Measurements from ENCODE around the gene TEX29. TPM values are rescaled to one million over a fixed set of nuclear protein-coding genes. Genes with fewer than 3 reads are reported as not detected.

The TEX29 gene
- polyA plus RNA-seq, 1 donor from 2014 or later: not detected

- no peaks in the 10 kb centered on the region for H3K79me2 ChIP-seq (replicated peaks; ENCODE audit: insufficient read depth, low read length)
- no peak overlapping the region for H3K4me3 ChIP-seq (ENCODE audit: low read length)
- H4K20me1 ChIP-seq (ENCODE audit: insufficient read depth): no peaks in the 10 kb centered on the region
- TF ChIP-seq MXI1 (conservative IDR thresholded peaks at IDR 0.05; ENCODE audit: poor library complexity, severe bottlenecking): no peak
- TF ChIP-seq EP300 (conservative IDR thresholded peaks at IDR 0.05; ENCODE audit: poor library complexity, severe bottlenecking): no peak
- TF ChIP-seq POLR2AphosphoS5 (IDR thresholded peaks at IDR 0.05): no peak
- no peak for TF ChIP-seq REST (IDR thresholded peaks at IDR 0.05; ENCODE audit: borderline replicate concordance)
- TF ChIP-seq CTCF (IDR thresholded peaks at IDR 0.05; ENCODE audit: poor library complexity, severe bottlenecking): no peak
- TF ChIP-seq RAD21 (conservative IDR thresholded peaks at IDR 0.05): no peak
- no peak for TF ChIP-seq TAF1 (IDR thresholded peaks at IDR 0.05; ENCODE audit: low read depth)
- no peak for TF ChIP-seq EZH2 (IDR thresholded peaks at IDR 0.05; ENCODE audit: borderline replicate concordance, insufficient read depth, low read length, poor library complexity, severe bottlenecking)
- no peak for TF ChIP-seq SMC3 (conservative IDR thresholded peaks at IDR 0.05; ENCODE audit: poor library complexity)
- H3K27me3 ChIP-seq (ENCODE audit: insufficient read depth, low read depth, low read length): no peaks in the 10 kb centered on the region
- H3K9me2 ChIP-seq (ENCODE audit: insufficient read depth, low read length): no peaks in the 10 kb centered on the region
- H3K36me3 ChIP-seq (ENCODE audit: insufficient read depth, low read length): no peaks in the 10 kb centered on the region
- H3K4me2 ChIP-seq (ENCODE audit: low read length): no peak overlapping the region
- no peaks in the 10 kb centered on the region for H3F3A ChIP-seq (ENCODE audit: insufficient read depth, low read length, poor library complexity, severe bottlenecking)
- H3K9me3 ChIP-seq (ENCODE audit: low read length): no peaks in the 10 kb centered on the region
- no peak overlapping the region for H3K27ac ChIP-seq (ENCODE audit: low read length)
- H2AFZ ChIP-seq (ENCODE audit: low read depth, low read length): no peak overlapping the region
- no peak overlapping the region for H3K9ac ChIP-seq (ENCODE audit: low read length)
These were observed 4.9 kb downstream of the TEX29 start for GRCh38 chr13:111325146-111325890.

- H3K9me3 ChIP-seq (ENCODE audit: low read length): no peaks in the 10 kb centered on the region
- no peaks in the 10 kb centered on the region for H3K9me2 ChIP-seq (ENCODE audit: insufficient read depth, low read length)
- H3F3A ChIP-seq (ENCODE audit: insufficient read depth, low read length, poor library complexity, severe bottlenecking): no peaks in the 10 kb centered on the region
- no peaks in the 10 kb centered on the region for H3K79me2 ChIP-seq (replicated peaks; ENCODE audit: insufficient read depth, low read length)
- H3K4me3 ChIP-seq (ENCODE audit: low read length): no peak overlapping the region
- no peak overlapping the region for H3K4me2 ChIP-seq (ENCODE audit: low read length)
- no peaks in the 10 kb centered on the region for H3K36me3 ChIP-seq (ENCODE audit: insufficient read depth, low read length)
- TF ChIP-seq MXI1 (conservative IDR thresholded peaks at IDR 0.05; ENCODE audit: poor library complexity, severe bottlenecking): no peak
- no peak for TF ChIP-seq POLR2AphosphoS5 (IDR thresholded peaks at IDR 0.05)
- no peak for TF ChIP-seq EZH2 (IDR thresholded peaks at IDR 0.05; ENCODE audit: borderline replicate concordance, insufficient read depth, low read length, poor library complexity, severe bottlenecking)
- no peak for TF ChIP-seq RAD21 (conservative IDR thresholded peaks at IDR 0.05)
- TF ChIP-seq TAF1 (IDR thresholded peaks at IDR 0.05; ENCODE audit: low read depth): no peak
- no peak for TF ChIP-seq SMC3 (conservative IDR thresholded peaks at IDR 0.05; ENCODE audit: poor library complexity)
- TF ChIP-seq REST (IDR thresholded peaks at IDR 0.05; ENCODE audit: borderline replicate concordance): no peak
- no peak for TF ChIP-seq CTCF (IDR thresholded peaks at IDR 0.05; ENCODE audit: poor library complexity, severe bottlenecking)
- no peak for TF ChIP-seq EP300 (conservative IDR thresholded peaks at IDR 0.05; ENCODE audit: poor library complexity, severe bottlenecking)
- H3K27me3 ChIP-seq (ENCODE audit: insufficient read depth, low read depth, low read length): no peaks in the 10 kb centered on the region
- no peak overlapping the region for H2AFZ ChIP-seq (ENCODE audit: low read depth, low read length)
- no peaks in the 10 kb centered on the region for H4K20me1 ChIP-seq (ENCODE audit: insufficient read depth)
- H3K27ac ChIP-seq (ENCODE audit: low read length): no peak overlapping the region
- no peak overlapping the region for H3K9ac ChIP-seq (ENCODE audit: low read length)
These were observed 5.6 kb downstream of the TEX29 start for GRCh38 chr13:111325941-111326620.
